Neuronal stem cell (in vitro differentiated cells): ENCODE data around the gene SLCO3A1.

Source experiments
- DNase-seq: peaks from one replicate; pipeline ENCODE4 v3.0.0-alpha.2; 2013; ENCODE audit warnings: low spot score
- H2AFZ ChIP-seq: one replicate; pipeline ENCODE4 v1.6.1; 2013; ENCODE audit warnings: mild to moderate bottlenecking, low read length, inconsistent platforms
- H2AK5ac ChIP-seq: 2 replicates; pipeline ENCODE4 v1.6.1; 2013; ENCODE audit warnings: low read depth, mild to moderate bottlenecking, inconsistent platforms, low read length, moderate library complexity, mixed read lengths
- H2BK120ac ChIP-seq: 2 replicates; pipeline ENCODE4 v1.6.1; 2013; ENCODE audit warnings: low read depth, mild to moderate bottlenecking, inconsistent platforms, low read length, moderate library complexity, mixed read lengths
- H2BK12ac ChIP-seq: one replicate; pipeline ENCODE4 v1.6.1; 2013; ENCODE audit warnings: low read length, inconsistent platforms
- H2BK15ac ChIP-seq: 2 replicates; pipeline ENCODE4 v1.6.1; 2013; ENCODE audit warnings: mild to moderate bottlenecking, low read length, inconsistent platforms, mixed read lengths
- H2BK5ac ChIP-seq: one replicate; pipeline ENCODE4 v1.6.1; 2013; ENCODE audit warnings: inconsistent platforms, mild to moderate bottlenecking, low read length, moderate library complexity
- H3K14ac ChIP-seq: one replicate; pipeline ENCODE4 v1.6.1; 2013; ENCODE audit warnings: low read length, inconsistent platforms
- H3K18ac ChIP-seq: 2 replicates; pipeline ENCODE4 v1.6.1; 2013; ENCODE audit warnings: low read length, inconsistent platforms
- H3K23ac ChIP-seq: 2 replicates; pipeline ENCODE4 v1.6.1; 2013; ENCODE audit warnings: low read depth, mild to moderate bottlenecking, mixed read lengths, low read length, inconsistent platforms; ENCODE audit not compliant: poor library complexity
- H3K27ac ChIP-seq: replicated peaks from 3 replicates; pipeline ENCODE4 v1.5.1; 2013; ENCODE audit warnings: low read length, inconsistent platforms
- H3K27me3 ChIP-seq, 3 experiments: 2 replicates each; pipeline ENCODE4 v1.6.1; 2013; ENCODE audit warnings: low read length in 3 of 3, mild to moderate bottlenecking in 2 of 3, inconsistent platforms in 1 of 3, low read depth in 1 of 3, mixed read lengths in 1 of 3, moderate library complexity in 1 of 3; ENCODE audit not compliant: control insufficient read depth in 3 of 3, insufficient read depth in 3 of 3
- H3K36me3 ChIP-seq, 2 donors: replicated peaks in 1 of 2; 2 replicates each; pipeline ENCODE4 v1.6.1; 2013; ENCODE audit warnings: low read length in 2 of 2; ENCODE audit not compliant: control insufficient read depth in 2 of 2, insufficient read depth in 2 of 2
- H3K4ac ChIP-seq: 2 replicates; pipeline ENCODE4 v1.6.1; 2013; ENCODE audit warnings: inconsistent platforms, mild to moderate bottlenecking, low read length, moderate library complexity
- H3K4me1 ChIP-seq, 2 donors: 1 replicate in 1 of 2; 2 replicates in 1 of 2; pipeline ENCODE4 v1.6.1; 2013; ENCODE audit warnings: low read length in 2 of 2, low read depth in 1 of 2; ENCODE audit not compliant: control insufficient read depth in 2 of 2, insufficient read depth in 1 of 2
- H3K4me2 ChIP-seq: one replicate; pipeline ENCODE4 v1.6.1; 2013; ENCODE audit warnings: mild to moderate bottlenecking, low read length, inconsistent platforms; ENCODE audit not compliant: insufficient read depth, poor library complexity, severe bottlenecking
- H3K4me3 ChIP-seq, 2 donors: 2 replicates each; pipeline ENCODE4 v1.5.1; 2013; ENCODE audit warnings: low read length in 2 of 2, mild to moderate bottlenecking in 2 of 2, inconsistent platforms in 1 of 2, moderate library complexity in 1 of 2
- H3K79me1 ChIP-seq: one replicate; pipeline ENCODE4 v1.6.1; 2013; ENCODE audit warnings: low read depth, mild to moderate bottlenecking, inconsistent platforms, low read length, moderate library complexity
- H3K9ac ChIP-seq: one replicate; pipeline ENCODE4 v1.6.1; 2013; ENCODE audit warnings: mild to moderate bottlenecking, low read depth, low read length, inconsistent platforms; ENCODE audit not compliant: poor library complexity
- H3K9me3 ChIP-seq, 2 donors: replicated peaks in 1 of 2; 2 replicates each; pipeline versions ENCODE3 to v1.6.1; 2013; ENCODE audit warnings: low read length in 2 of 2, mild to moderate bottlenecking in 2 of 2, inconsistent platforms in 1 of 2, low read depth in 1 of 2, mixed read lengths in 1 of 2, moderate library complexity in 1 of 2; ENCODE audit not compliant: control insufficient read depth in 2 of 2, insufficient read depth in 1 of 2
- H4K8ac ChIP-seq: one replicate; pipeline ENCODE4 v1.6.1; 2013; ENCODE audit warnings: low read depth, mild to moderate bottlenecking, inconsistent platforms, low read length, moderate library complexity
- H4K91ac ChIP-seq: one replicate; pipeline ENCODE4 v1.6.1; 2013; ENCODE audit warnings: low read length, low read depth, mild to moderate bottlenecking, inconsistent platforms; ENCODE audit not compliant: poor library complexity
- WGBS, 2 donors: extraction: QIAGEN DNeasy Blood & Tissue Kit; methylation state at CpG; one replicate each; pipeline ENCODE4 v1.1.7; 2013; ENCODE audit warnings: missing lambda C conversion rate in 2 of 2, mixed read lengths in 1 of 2; ENCODE audit not compliant: insufficient read length in 2 of 2, insufficient replicate concordance in 1 of 2; ENCODE audit errors: extremely low coverage in 2 of 2; 5-methylcytosine and 5-hydroxymethylcytosine counted together

Gene SLCO3A1

DNA sequence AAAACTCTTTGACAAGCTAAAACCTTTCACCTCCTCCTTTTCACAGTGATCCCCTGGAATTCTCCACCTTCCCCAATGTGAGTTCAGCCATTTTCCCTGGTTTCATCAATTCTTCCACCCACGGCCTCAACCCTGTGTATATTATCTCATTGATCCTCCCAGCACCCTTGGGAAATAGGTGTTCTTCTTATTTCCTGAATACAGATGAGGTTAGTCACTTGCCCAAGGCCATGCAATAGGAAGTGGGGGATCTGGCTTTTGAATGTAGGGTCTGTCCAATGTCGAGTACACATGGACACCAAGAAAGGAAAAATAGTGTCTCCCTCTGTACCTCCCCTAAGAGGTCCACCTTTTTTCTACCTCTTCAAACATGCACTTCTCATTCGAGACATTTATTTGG, 277.4 kb downstream of the SLCO3A1 start:
- Histone ChIP-seq H3K27me3 (no peaks in the 10 kb centered on the region), H2BK15ac (no peak overlapping the region), H3K4me3 (no peak overlapping the region), H4K8ac (no peak overlapping the region), H3K18ac (no peak overlapping the region), H3K4ac (no peak overlapping the region), H3K27ac (no peak overlapping the region), H4K91ac (no peak overlapping the region), H3K9ac (no peak overlapping the region), H2BK120ac (no peak overlapping the region), H3K4me1 (peaks cover 0 to 2% of the 10 kb centered on the region in 2 donors), H2AFZ (no peak overlapping the region), H3K36me3 (no peaks in the 10 kb centered on the region), H2AK5ac (no peak overlapping the region), H3K4me2 (no peak overlapping the region), H3K79me1 (no peaks in the 10 kb centered on the region), H3K14ac (no peak overlapping the region), H2BK12ac (no peak overlapping the region), H3K23ac (no peak overlapping the region), H3K9me3 (no peaks in the 10 kb centered on the region), H2BK5ac (no peak overlapping the region)
- DNase-seq = no peak
- WGBS, 2 donors = no CpG with 5 or more reads among the region's 3 CpGs

DNA sequence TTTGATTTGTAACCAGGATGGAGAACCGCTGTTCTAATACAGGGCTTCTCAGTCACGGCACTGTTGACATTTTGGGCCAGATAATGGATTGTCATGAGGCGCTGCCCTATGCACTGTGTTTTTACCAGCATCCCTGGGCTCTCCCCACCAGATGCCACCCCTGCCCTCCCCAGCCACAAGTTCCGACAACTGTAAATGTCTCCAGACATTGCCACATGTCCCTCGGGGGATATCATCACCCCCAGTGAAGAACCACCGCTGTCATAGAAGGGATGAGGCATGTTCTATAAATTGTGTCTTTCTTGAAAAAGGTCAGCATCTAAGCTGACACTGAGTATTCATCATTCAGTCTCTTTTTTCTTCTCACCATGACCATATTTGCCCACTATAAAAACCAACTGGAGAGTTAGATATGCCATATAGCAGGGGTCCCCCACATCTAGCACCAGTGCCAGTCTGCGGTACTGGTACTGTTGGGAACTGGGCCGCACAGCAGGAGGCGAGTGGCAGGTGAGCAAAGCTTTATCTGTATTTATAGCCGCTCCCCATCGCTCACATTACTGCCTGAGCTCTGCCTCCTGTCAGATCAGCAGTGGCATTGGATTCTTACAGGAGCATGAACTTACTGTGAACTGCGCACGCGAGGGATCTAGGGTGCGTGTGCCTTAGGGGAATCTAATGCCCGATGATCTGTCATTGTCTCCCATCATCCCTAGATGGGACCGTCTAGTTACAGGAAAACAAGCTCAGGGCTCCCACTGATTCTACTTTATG, 279.7 kb downstream of the SLCO3A1 start:
- H3K23ac ChIP-seq = no peak overlapping the region
- no peaks in the 10 kb centered on the region for H3K79me1 ChIP-seq
- no peak overlapping the region for H2AFZ ChIP-seq
- no peak overlapping the region for H2BK12ac ChIP-seq
- DNase-seq = no peak
- H3K4me3 ChIP-seq = no peak overlapping the region
- no peaks in the 10 kb centered on the region for H3K27me3 ChIP-seq
- no peak overlapping the region for H2BK15ac ChIP-seq
- H3K9me3 ChIP-seq = no peaks in the 10 kb centered on the region
- H3K4me1 ChIP-seq = peaks cover 0 to 2% of the 10 kb centered on the region in 2 donors
- no CpG with 5 or more reads among the region's 17 CpGs for WGBS, 2 donors
- H3K27ac ChIP-seq = no peak overlapping the region
- H4K8ac ChIP-seq = no peak overlapping the region
- no peaks in the 10 kb centered on the region for H3K36me3 ChIP-seq
- no peak overlapping the region for H2AK5ac ChIP-seq
- H2BK120ac ChIP-seq = no peak overlapping the region
- H3K4ac ChIP-seq = no peak overlapping the region
- H3K9ac ChIP-seq = no peak overlapping the region
- H3K4me2 ChIP-seq = no peak overlapping the region
- H4K91ac ChIP-seq = no peak overlapping the region
- no peak overlapping the region for H3K14ac ChIP-seq
- H3K18ac ChIP-seq = no peak overlapping the region
- H2BK5ac ChIP-seq = no peak overlapping the region

DNA sequence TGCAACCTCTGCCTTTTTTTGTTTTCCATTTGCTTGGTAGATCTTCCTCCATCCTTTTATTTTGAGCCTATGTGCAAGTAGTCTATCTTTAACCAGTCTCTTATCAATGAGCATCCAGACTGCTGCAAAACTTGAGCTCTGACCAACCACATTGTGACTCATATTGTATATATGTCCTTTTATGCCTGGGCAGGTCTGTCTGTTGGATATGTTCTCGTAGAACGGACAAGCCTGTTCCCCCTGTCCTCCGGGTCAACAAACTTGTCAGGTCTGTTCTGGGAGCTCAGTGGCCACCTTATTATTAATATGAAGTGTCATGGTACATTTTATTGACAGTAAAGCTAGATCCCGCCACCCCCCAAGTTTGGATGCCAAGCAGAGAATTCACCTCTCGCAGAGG, 287.3 kb downstream of the SLCO3A1 start:
- no peak overlapping the region for H2AFZ ChIP-seq
- no peak overlapping the region for H3K4me3 ChIP-seq
- no peak overlapping the region for H3K4ac ChIP-seq
- no peak overlapping the region for H4K91ac ChIP-seq
- no peak overlapping the region for H4K8ac ChIP-seq
- no peaks in the 10 kb centered on the region for H3K9me3 ChIP-seq
- H2BK120ac ChIP-seq = no peak overlapping the region
- H3K4me2 ChIP-seq = no peak overlapping the region
- H3K27ac ChIP-seq = no peak overlapping the region
- H3K36me3 ChIP-seq = no peaks in the 10 kb centered on the region
- no peak overlapping the region for H3K9ac ChIP-seq
- no peaks in the 10 kb centered on the region for H3K27me3 ChIP-seq
- no peak overlapping the region for H2AK5ac ChIP-seq
- H3K14ac ChIP-seq = no peak overlapping the region
- H3K18ac ChIP-seq = no peak overlapping the region
- H2BK5ac ChIP-seq = no peak overlapping the region
- no peak overlapping the region for H2BK15ac ChIP-seq
- H3K79me1 ChIP-seq = no peaks in the 10 kb centered on the region
- H2BK12ac ChIP-seq = no peak overlapping the region
- DNase-seq = no peak
- no CpG with 5 or more reads among the region's 5 CpGs for WGBS, 2 donors
- no peaks in the 10 kb centered on the region for H3K4me1 ChIP-seq
- H3K23ac ChIP-seq = no peak overlapping the region

DNA sequence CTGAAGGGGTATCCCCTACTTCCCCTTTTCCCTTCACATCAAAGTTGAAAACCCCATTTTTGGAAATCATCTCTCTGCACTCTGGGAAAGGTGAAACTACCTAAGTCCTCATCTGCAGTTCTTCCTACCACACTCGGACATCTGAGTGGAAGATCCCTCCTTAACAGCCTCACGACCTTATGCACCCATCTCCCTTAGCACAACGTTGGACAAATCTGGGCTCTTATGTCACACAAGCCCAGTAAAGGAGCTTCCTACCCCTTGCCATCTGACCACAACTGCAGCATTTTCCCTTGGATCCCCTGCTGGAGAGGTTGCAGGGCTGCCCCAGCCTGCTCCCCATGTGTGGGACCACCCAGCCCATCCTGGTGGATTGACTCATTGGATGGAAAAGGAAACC, 288.1 kb downstream of the SLCO3A1 start:
- no CpG with 5 or more reads among the region's 3 CpGs for whole genome bisulfite sequencing, 2 donors
- H3K27me3 ChIP-seq = no peaks in the 10 kb centered on the region
- no peak overlapping the region for H3K4ac ChIP-seq
- no peak overlapping the region for H2BK15ac ChIP-seq
- no peak overlapping the region for H2BK5ac ChIP-seq
- no peak overlapping the region for H4K8ac ChIP-seq
- H3K23ac ChIP-seq = no peak overlapping the region
- no peak overlapping the region for H3K18ac ChIP-seq
- H3K36me3 ChIP-seq = no peaks in the 10 kb centered on the region
- H3K4me2 ChIP-seq = no peak overlapping the region
- no peak overlapping the region for H4K91ac ChIP-seq
- no peaks in the 10 kb centered on the region for H3K79me1 ChIP-seq
- H2BK12ac ChIP-seq = no peak overlapping the region
- H2AFZ ChIP-seq = no peak overlapping the region
- no peak overlapping the region for H3K9ac ChIP-seq
- H2AK5ac ChIP-seq = no peak overlapping the region
- no peak for DNase-seq
- no peaks in the 10 kb centered on the region for H3K4me1 ChIP-seq
- no peak overlapping the region for H3K27ac ChIP-seq
- no peaks in the 10 kb centered on the region for H3K9me3 ChIP-seq
- no peak overlapping the region for H2BK120ac ChIP-seq
- H3K4me3 ChIP-seq = no peak overlapping the region
- no peak overlapping the region for H3K14ac ChIP-seq
